Activated T-helper 1 cell treated with anti-CD3 and anti-CD28 coated beads, Interleukin-2, amount 50 U/mL, for 16 hours (primary cell): ENCODE results near the gene STK32C.

Experiments used
- DNase-seq, 2 donors: peaks; one replicate each; pipeline ENCODE4 v3.0.0-alpha.2; 2020; ENCODE audit warnings: low read depth in 1 of 2, low spot score in 1 of 2

The STK32C gene

GRCh38 chr10:132236161-132236560 lies 71.6 kb downstream of the STK32C start:
- no peak for DNase-seq

- no peak for DNase-seq
Measured at GRCh38 chr10:132234860-132235259, 72.9 kb downstream of the STK32C start.

- DNase-seq = no peak
Measured at GRCh38 chr10:132233501-132234085, 74.2 kb downstream of the STK32C start.

- no peak for DNase-seq
Measured at GRCh38 chr10:132232981-132233380, 74.8 kb downstream of the STK32C start.

GRCh38 chr10:132232023-132232951 lies 75.5 kb downstream of the STK32C start:
- DNase-seq = no peak

GRCh38 chr10:132231656-132232022 lies 76.1 kb downstream of the STK32C start:
- DNase-seq = no peak

GRCh38 chr10:132230557-132231210 lies 77.1 kb downstream of the STK32C start:
- DNase-seq = no peak

GRCh38 chr10:132229834-132230556 lies 77.8 kb downstream of the STK32C start:
- DNase-seq = no peak

- DNase-seq = no peak
Measured at GRCh38 chr10:132229096-132229495, 78.7 kb downstream of the STK32C start.

GRCh38 chr10:132228616-132229015 lies 79.1 kb downstream of the STK32C start:
- DNase-seq = no peak

GRCh38 chr10:132227851-132228390 lies 79.8 kb downstream of the STK32C start:
- DNase-seq = no peak

- DNase-seq = no peak
Measured at GRCh38 chr10:132226586-132227405, 81.0 kb downstream of the STK32C start.

- no peak for DNase-seq
Measured at GRCh38 chr10:132225849-132226205, 81.9 kb downstream of the STK32C start.

GRCh38 chr10:132225073-132225848 lies 82.5 kb downstream of the STK32C start:
- no peak for DNase-seq

- no peak for DNase-seq
Measured at GRCh38 chr10:132224343-132225072, 83.2 kb downstream of the STK32C start.

GRCh38 chr10:132223611-132224342 lies 84.0 kb downstream of the STK32C start:
- DNase-seq = no peak

GRCh38 chr10:132223156-132223590 lies 84.6 kb downstream of the STK32C start:
- peak; percentile 25 to 39 for DNase-seq

GRCh38 chr10:132222726-132223125 lies 85.0 kb downstream of the STK32C start:
- no peak for DNase-seq
